Measurements from ENCODE around the gene EMX1.

EMX1 gene

GRCh38 chr2:72917138-72917876, at the start of gene EMX1:
Gene EMX1 (plus strand): TSS chr2:72917519. CDS start chr2:72917853, 334 bp downstream.
- peaks cover 53% of the 10 kb centered on the region for H3K4me1 Mint-ChIP-seq
- peak; percentile 63 for ATAC-seq

GRCh38 chr2:72871060-72871459, 46.3 kb upstream of the EMX1 start:
- H3K9me3 Mint-ChIP-seq: peaks cover 5 to 13% of the 10 kb centered on the region in 2 donors
- H3K4me1 Mint-ChIP-seq: no peaks in the 10 kb centered on the region
- H3K4me3 Mint-ChIP-seq: no peak overlapping the region
- ATAC-seq (no peak), DNase-seq (no peak)
- H3K27ac Mint-ChIP-seq: no peak overlapping the region
- H3K27me3 Mint-ChIP-seq: peaks cover 55% of the 10 kb centered on the region

More at GRCh38 chr2:72917138-72917876, at the start of gene EMX1:
- peaks cover 92% of the 10 kb centered on the region for H3K27me3 Mint-ChIP-seq
- DNase-seq: peak; percentile 68 to 69
- no peaks in the 10 kb centered on the region for H3K9me3 Mint-ChIP-seq
- H3K4me3 Mint-ChIP-seq: peak within 1 kb of the TSS; percentile 82 to 89
- H3K27ac Mint-ChIP-seq: peak within 1 kb of the TSS; percentile 86 to 87

- no peak overlapping the region for H3K27ac Mint-ChIP-seq
- H3K9me3 Mint-ChIP-seq: peaks cover 5 to 13% of the 10 kb centered on the region in 2 donors
- no peaks in the 10 kb centered on the region for H3K4me1 Mint-ChIP-seq
- peaks cover 50% of the 10 kb centered on the region for H3K27me3 Mint-ChIP-seq
- ATAC-seq (no peak), DNase-seq (no peak)
- H3K4me3 Mint-ChIP-seq: no peak overlapping the region
Measured at GRCh38 chr2:72871880-72872279, 45.4 kb upstream of the EMX1 start.

GRCh38 chr2:72883356-72883962, 33.9 kb upstream of the EMX1 start:
- Mint-ChIP-seq H3K27ac (no peak overlapping the region), H3K9me3 (no peaks in the 10 kb centered on the region), H3K4me1 (peaks cover 14% of the 10 kb centered on the region), H3K27me3 (peaks cover 66% of the 10 kb centered on the region), H3K4me3 (no peak overlapping the region)
- no peak for DNase-seq
- ATAC-seq: no peak

- no peak for ATAC-seq
- H3K4me3 Mint-ChIP-seq: peak overlapping the region; percentile 75 to 85
- no peak for DNase-seq
- no peaks in the 10 kb centered on the region for H3K9me3 Mint-ChIP-seq
- H3K4me1 Mint-ChIP-seq: peaks cover 19% of the 10 kb centered on the region
- no peak overlapping the region for H3K27ac Mint-ChIP-seq
- H3K27me3 Mint-ChIP-seq: peaks cover 89% of the 10 kb centered on the region
Measured at GRCh38 chr2:72886505-72887031, 30.8 kb upstream of the EMX1 start.

GRCh38 chr2:72887032-72887739, 30.1 kb upstream of the EMX1 start, which contains the start of gene SPR:
Gene SPR (plus strand): TSS chr2:72887408. CDS start chr2:72887433, 25 bp downstream.
- Mint-ChIP-seq H3K4me3 (peak within 1 kb of the TSS; percentile 85 to 89), H3K4me1 (peaks cover 19% of the 10 kb centered on the region), H3K27me3 (peaks cover 89% of the 10 kb centered on the region), H3K9me3 (no peaks in the 10 kb centered on the region), H3K27ac (no peak within 1 kb of the TSS)
- DNase-seq (peak; percentile 69 to 72), ATAC-seq (peak; percentile 95)

- Mint-ChIP-seq H3K27me3 (peaks cover 86% of the 10 kb centered on the region), H3K27ac (no peak overlapping the region)
Measured at GRCh38 chr2:72887740-72888437, 29.4 kb upstream of the EMX1 start.

GRCh38 chr2:72888438-72889202, 28.7 kb upstream of the EMX1 start:
- ATAC-seq: no peak
- no peak for DNase-seq
- Mint-ChIP-seq H3K9me3 (no peaks in the 10 kb centered on the region), H3K27ac (no peak overlapping the region), H3K4me1 (peaks cover 19% of the 10 kb centered on the region), H3K4me3 (peak overlapping the region in 1 of 2 donors; percentile 89), H3K27me3 (peaks cover 85% of the 10 kb centered on the region)

More at GRCh38 chr2:72887740-72888437, 29.4 kb upstream of the EMX1 start:
- ATAC-seq (peak; percentile 62), DNase-seq (peak; percentile 47 to 59)
- H3K4me1 Mint-ChIP-seq: peaks cover 19% of the 10 kb centered on the region
- peak overlapping the region; percentile 85 to 89 for H3K4me3 Mint-ChIP-seq
- H3K9me3 Mint-ChIP-seq: no peaks in the 10 kb centered on the region

GRCh38 chr2:72889991-72890390, 27.3 kb upstream of the EMX1 start:
- no peak overlapping the region for H3K4me3 Mint-ChIP-seq
- no peak overlapping the region for H3K27ac Mint-ChIP-seq
- ATAC-seq: no peak
- H3K4me1 Mint-ChIP-seq: peaks cover 19% of the 10 kb centered on the region
- peaks cover 85% of the 10 kb centered on the region for H3K27me3 Mint-ChIP-seq
- no peak for DNase-seq
- H3K9me3 Mint-ChIP-seq: no peaks in the 10 kb centered on the region

- Mint-ChIP-seq H3K27ac (no peak overlapping the region), H3K4me1 (peaks cover 27% of the 10 kb centered on the region), H3K27me3 (peaks cover 85% of the 10 kb centered on the region), H3K4me3 (no peak overlapping the region), H3K9me3 (no peaks in the 10 kb centered on the region)
- ATAC-seq (no peak), DNase-seq (no peak)
Measured at GRCh38 chr2:72891091-72891818, 26.1 kb upstream of the EMX1 start.

GRCh38 chr2:72892506-72893173, 24.7 kb upstream of the EMX1 start:
- H3K27me3 Mint-ChIP-seq: peaks cover 89% of the 10 kb centered on the region
- DNase-seq: peak; percentile 62 to 73
- H3K4me1 Mint-ChIP-seq: peaks cover 21% of the 10 kb centered on the region
- peak; percentile 87 for ATAC-seq
- no peak overlapping the region for H3K27ac Mint-ChIP-seq
- H3K9me3 Mint-ChIP-seq: no peaks in the 10 kb centered on the region
- H3K4me3 Mint-ChIP-seq: no peak overlapping the region

GRCh38 chr2:72893594-72894319, 23.6 kb upstream of the EMX1 start:
- DNase-seq (peak; percentile 53 to 59), ATAC-seq (peak; percentile 71)
- Mint-ChIP-seq H3K4me3 (no peak overlapping the region), H3K27ac (peak overlapping the region in 1 of 2 donors; percentile 56), H3K27me3 (peaks cover 90% of the 10 kb centered on the region), H3K4me1 (peaks cover 10% of the 10 kb centered on the region), H3K9me3 (no peaks in the 10 kb centered on the region)

GRCh38 chr2:72894514-72894913, 22.8 kb upstream of the EMX1 start:
- H3K9me3 Mint-ChIP-seq: no peaks in the 10 kb centered on the region
- ATAC-seq: no peak
- peak overlapping the region in 1 of 2 donors; percentile 75 for H3K27ac Mint-ChIP-seq
- peaks cover 84% of the 10 kb centered on the region for H3K27me3 Mint-ChIP-seq
- H3K4me1 Mint-ChIP-seq: peaks cover 8% of the 10 kb centered on the region
- DNase-seq: no peak
- no peak overlapping the region for H3K4me3 Mint-ChIP-seq

Measured in stimulated activated naive CD8-positive, alpha-beta T cell treated with anti-CD3 and anti-CD28 coated beads, Interleukin-15, amount 100 ng/mL, for 72 hours (primary cell).